ENCODE results near the gene EPHA4. TPM values are rescaled to one million over a fixed set of nuclear protein-coding genes. Genes with fewer than 3 reads are reported as not detected.
A peak's percentile ranks its signal among the peaks of the same experiment; 100 is the strongest.

The EPHA4 gene
- total RNA-seq, 2 donors from 2014 or later, result 8.9 to 17.1 TPM

- no peak overlapping the region for H3K9ac ChIP-seq (ENCODE audit: low read depth in 2 of 2, low read length in 2 of 2)
These were observed 70.8 kb downstream of the EPHA4 start for GRCh38 chr2:221501210-221501882.

DNA sequence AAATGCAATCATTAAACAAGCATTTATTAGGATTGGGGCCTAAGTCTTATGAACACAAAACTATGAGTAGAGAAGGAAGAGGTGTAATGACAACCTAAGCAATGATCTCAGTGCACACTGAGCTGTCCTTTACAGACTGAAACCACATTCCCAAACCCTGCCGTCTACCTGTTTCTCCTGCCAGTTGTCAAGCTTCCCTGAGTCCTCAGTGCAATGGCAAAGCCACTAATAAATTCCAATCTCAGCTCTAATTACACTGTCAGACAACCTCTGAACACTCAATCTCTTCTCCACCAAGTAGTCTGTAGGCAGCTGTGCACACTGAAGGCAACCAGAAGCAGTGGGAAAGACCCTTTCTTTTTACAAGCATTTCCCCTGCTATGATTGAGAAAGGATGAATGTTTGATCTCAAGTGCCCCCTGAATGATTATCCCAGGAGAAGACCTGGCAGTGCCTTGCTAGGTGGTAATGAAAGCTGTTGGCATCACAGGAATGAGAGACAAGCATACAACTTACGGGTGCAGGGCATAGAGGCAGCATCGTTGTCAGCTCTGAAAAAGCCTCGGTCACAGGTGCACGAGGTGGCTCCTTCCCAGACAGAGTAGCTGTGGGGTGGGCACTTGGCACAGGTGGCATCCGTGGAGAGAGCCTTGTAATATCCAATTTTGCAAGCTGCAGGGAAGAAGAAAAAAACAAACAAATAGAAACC lies 71.4 kb downstream of the EPHA4 start:
- no peaks in the 10 kb centered on the region for H3K4me1 ChIP-seq
- H3K9ac ChIP-seq (ENCODE audit: low read depth in 2 of 2, low read length in 2 of 2), result no peak overlapping the region
- DNase-seq, result no peak
- TF ChIP-seq CTCF (IDR thresholded peaks at IDR 0.05), result no peak
- no peaks in the 10 kb centered on the region for H3K9me3 ChIP-seq
- H3K27ac ChIP-seq, result no peak overlapping the region
- H3K36me3 ChIP-seq, result no peaks in the 10 kb centered on the region
- H3K27me3 ChIP-seq, result no peaks in the 10 kb centered on the region
- no peak overlapping the region for H3K4me3 ChIP-seq
- intact Hi-C loops (cut with DNase I), result loop anchor here (5.0 kb wide), 1 partner anchor 618 kb away; no protein-coding TSS in a partner anchor

More at GRCh38 chr2:221501210-221501882, 70.8 kb downstream of the EPHA4 start:
- Histone ChIP-seq H3K27me3 (no peaks in the 10 kb centered on the region), H3K4me3 (no peak overlapping the region), H3K27ac (no peak overlapping the region), H3K9me3 (no peaks in the 10 kb centered on the region), H3K4me1 (no peaks in the 10 kb centered on the region), H3K36me3 (no peaks in the 10 kb centered on the region)
- DNase-seq, result no peak
- no peak for TF ChIP-seq CTCF (IDR thresholded peaks at IDR 0.05)
- intact Hi-C loops (cut with DNase I), result loop anchor here (5.0 kb wide), 1 partner anchor 619 kb away; no protein-coding TSS in a partner anchor

- TF ChIP-seq CTCF (IDR thresholded peaks at IDR 0.05), result no peak
- intact Hi-C loops (cut with DNase I), result no loop called here
- H3K4me1 ChIP-seq, result no peaks in the 10 kb centered on the region
These were observed 76.4 kb downstream of the EPHA4 start for GRCh38 chr2:221495731-221496130.

DNA sequence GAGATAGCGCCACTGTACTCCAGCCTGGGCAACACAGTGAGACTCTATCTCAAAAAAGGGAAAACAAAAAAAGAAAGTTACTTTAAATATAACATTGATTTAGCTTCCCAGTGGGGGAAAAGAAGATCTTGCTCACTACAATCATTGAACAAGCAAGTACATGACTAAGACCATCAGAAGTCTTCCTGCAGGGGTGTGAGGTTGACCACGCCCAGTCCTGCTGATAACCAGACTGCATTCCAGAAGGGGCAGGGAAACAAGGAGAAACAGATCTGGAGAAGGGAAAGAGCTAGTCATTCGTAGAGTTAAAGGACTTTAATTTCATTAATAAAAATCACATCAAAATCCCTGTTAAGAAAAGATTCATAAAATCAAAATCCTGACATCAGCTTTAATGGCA lies 77.5 kb downstream of the EPHA4 start:
- intact Hi-C loops (cut with DNase I), result no loop called here
- no peak overlapping the region for H3K27ac ChIP-seq
- H3K4me3 ChIP-seq, result no peak overlapping the region
- H3K27me3 ChIP-seq, result no peaks in the 10 kb centered on the region
- no peak overlapping the region for H3K9ac ChIP-seq (ENCODE audit: low read depth in 2 of 2, low read length in 2 of 2)
- no peaks in the 10 kb centered on the region for H3K9me3 ChIP-seq
- no peak for TF ChIP-seq CTCF (IDR thresholded peaks at IDR 0.05)
- H3K36me3 ChIP-seq, result no peaks in the 10 kb centered on the region
- peak; percentile 22 for DNase-seq
- no peaks in the 10 kb centered on the region for H3K4me1 ChIP-seq

More at GRCh38 chr2:221495731-221496130, 76.4 kb downstream of the EPHA4 start:
- Histone ChIP-seq H3K27ac (no peak overlapping the region), H3K27me3 (no peaks in the 10 kb centered on the region), H3K4me3 (no peak overlapping the region), H3K36me3 (no peaks in the 10 kb centered on the region), H3K9ac (ENCODE audit: low read depth in 2 of 2, low read length in 2 of 2) (no peak overlapping the region), H3K9me3 (no peaks in the 10 kb centered on the region)
- no peak for DNase-seq

DNA sequence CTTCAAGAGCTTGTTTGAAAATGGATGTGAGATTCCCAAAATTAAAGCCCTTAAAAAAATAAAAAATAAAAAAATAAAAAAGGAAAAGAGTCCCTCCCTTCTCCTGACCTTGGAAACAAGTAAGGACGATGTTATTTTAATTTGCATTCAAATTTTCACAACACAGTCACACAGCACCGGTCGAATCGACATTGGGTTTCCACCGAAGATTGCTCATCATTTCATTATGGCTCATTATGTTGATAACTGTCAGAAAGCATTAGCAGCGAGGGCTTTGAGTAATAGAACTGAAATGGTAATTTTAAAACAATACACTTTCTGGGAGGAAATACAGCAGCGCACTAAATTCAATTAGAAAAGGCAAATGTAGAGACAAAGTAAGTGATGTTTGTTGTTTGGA lies 78.7 kb downstream of the EPHA4 start:
- Histone ChIP-seq H3K27me3 (no peaks in the 10 kb centered on the region), H3K9me3 (no peaks in the 10 kb centered on the region), H3K36me3 (no peaks in the 10 kb centered on the region), H3K27ac (no peak overlapping the region), H3K9ac (ENCODE audit: low read depth in 2 of 2, low read length in 2 of 2) (no peak overlapping the region), H3K4me1 (no peaks in the 10 kb centered on the region), H3K4me3 (no peak overlapping the region)
- no peak for TF ChIP-seq CTCF (IDR thresholded peaks at IDR 0.05)
- no peak for DNase-seq
- intact Hi-C loops (cut with DNase I), result no loop called here
